H1 (cell line): ENCODE results near the gene SLC30A7. TPM values are rescaled to one million over a fixed set of nuclear protein-coding genes. Genes with fewer than 3 reads are reported as not detected.

Experiments
- CTCF ChIA-PET: fragments of 300-600 bp; sonication (Branson Sonifier 250); formaldehyde crosslinking; loops from one replicate; lab custom pipeline; 2021; ENCODE audit not compliant: partially characterized antibody; lab: Charles Lee
- POLR2A ChIA-PET: fragments of 300-600 bp; sonication (Branson Sonifier 250); formaldehyde crosslinking; loops from one replicate; lab custom pipeline; 2021; ENCODE audit warnings: inconsistent platforms; ENCODE audit not compliant: partially characterized antibody; lab: Charles Lee
- DNase-seq, 2 experiments: peaks; one replicate each; pipeline versions ENCODE4 v3.0.0 to v3.0.0-alpha.2; 2010 to 2022; ENCODE audit warnings: low spot score in 2 of 2, low read depth in 1 of 2, mixed read lengths in 1 of 2
- FAIRE-seq: peaks from 2 replicates; lab custom pipeline; 2011; peaks lifted over from hg19 to GRCh38; lab: Jason Lieb, UNC
- H2AFZ ChIP-seq: 2 replicates; pipeline ENCODE4 v1.8.1; 2012; ENCODE audit warnings: low read length, inconsistent platforms
- H2AK5ac ChIP-seq: 2 replicates; pipeline ENCODE4 v1.6.1; 2013; ENCODE audit warnings: low read depth, low read length
- H2BK120ac ChIP-seq: replicated peaks from 2 replicates; pipeline ENCODE3; 2013; ENCODE audit warnings: low read depth, low read length, inconsistent platforms
- H2BK12ac ChIP-seq: 2 replicates; pipeline ENCODE4 v1.6.1; 2013; ENCODE audit warnings: low read depth, low read length
- H2BK15ac ChIP-seq: 2 replicates; pipeline ENCODE4 v1.6.1; 2013; ENCODE audit warnings: low read length
- H2BK20ac ChIP-seq: 2 replicates; pipeline ENCODE4 v1.6.1; 2013; ENCODE audit warnings: low read length
- H2BK5ac ChIP-seq: 2 replicates; pipeline ENCODE4 v1.6.1; 2013; ENCODE audit warnings: low read depth, low read length
- H3K14ac ChIP-seq: 2 replicates; pipeline ENCODE4 v1.6.1; 2013; ENCODE audit warnings: inconsistent platforms; ENCODE audit not compliant: insufficient read length
- H3K18ac ChIP-seq: 2 replicates; pipeline ENCODE4 v1.6.1; 2013; ENCODE audit warnings: low read length; ENCODE audit errors: extremely low read depth
- H3K23ac ChIP-seq: 2 replicates; pipeline ENCODE4 v1.6.1; 2013; ENCODE audit warnings: inconsistent platforms; ENCODE audit not compliant: insufficient read length
- H3K23me2 ChIP-seq: 2 replicates; pipeline ENCODE4 v1.6.1; 2013; ENCODE audit warnings: low read depth, low read length
- H3K27ac ChIP-seq: 2 replicates; pipeline ENCODE4 v1.6.1; 2011; ENCODE audit warnings: low read depth, low read length, inconsistent platforms
- H3K27me3 ChIP-seq, 4 experiments: replicated peaks in 1 of 4; 1 replicate in 1 of 4; 2 replicates in 3 of 4; pipeline versions ENCODE4 v1.6.1 to v1.8.1; 2011 to 2013; ENCODE audit warnings: low read length in 3 of 4, mild to moderate bottlenecking in 3 of 4, inconsistent platforms in 2 of 4, mixed read lengths in 2 of 4, moderate library complexity in 1 of 4; ENCODE audit not compliant: control insufficient read depth in 3 of 4, insufficient read depth in 3 of 4; ENCODE audit errors: extremely low read depth in 1 of 4
- H3K36me3 ChIP-seq, 4 experiments: 2 replicates each; pipeline versions ENCODE4 v1.6.1 to v1.8.1; 2011 to 2013; ENCODE audit warnings: mild to moderate bottlenecking in 4 of 4, low read length in 3 of 4, moderate library complexity in 2 of 4, control low read depth in 1 of 4, inconsistent platforms in 1 of 4; ENCODE audit not compliant: insufficient read depth in 4 of 4, control insufficient read depth in 2 of 4
- H3K4ac ChIP-seq: replicated peaks from 2 replicates; pipeline ENCODE3; 2013; ENCODE audit warnings: low read length, low read depth, mixed read lengths, inconsistent platforms; ENCODE audit not compliant: insufficient read length
- H3K4me1 ChIP-seq, 4 experiments: replicated peaks in 1 of 4; 1 replicate in 1 of 4; 2 replicates in 3 of 4; pipeline versions ENCODE4 v1.6.1 to v1.8.1; 2011 to 2013; ENCODE audit warnings: low read length in 3 of 4, inconsistent platforms in 2 of 4, mixed read lengths in 1 of 4; ENCODE audit not compliant: insufficient read depth in 4 of 4, control insufficient read depth in 3 of 4
- H3K4me2 ChIP-seq, 2 experiments: 2 replicates each; pipeline versions ENCODE4 v1.6.1 to v1.8.1; 2011 to 2013; ENCODE audit warnings: low read depth in 2 of 2, low read length in 2 of 2, control low read depth in 1 of 2, inconsistent platforms in 1 of 2, mild to moderate bottlenecking in 1 of 2; ENCODE audit not compliant: insufficient read depth in 1 of 2
- H3K4me3 ChIP-seq, 4 experiments: fragments of 200-600, 300-600 bp in 1 of 4; sonication (generic), shearing (Covaris generic), sonication (Bioruptor Twin) in 1 of 4; 2 replicates each; pipeline versions ENCODE4 v1.5.1 to v1.8.1; 2011 to 2016; ENCODE audit warnings: low read length in 4 of 4, low read depth in 3 of 4, control low read depth in 2 of 4, inconsistent platforms in 2 of 4, mild to moderate bottlenecking in 2 of 4, mixed read lengths in 1 of 4, moderate library complexity in 1 of 4; ENCODE audit not compliant: insufficient read depth in 2 of 4; ENCODE audit errors: extremely low read depth in 1 of 4
- H3K56ac ChIP-seq: replicated peaks from 2 replicates; pipeline ENCODE3; 2013; ENCODE audit warnings: low read depth, mild to moderate bottlenecking, mixed read lengths, low read length, inconsistent platforms; ENCODE audit not compliant: insufficient read length
- H3K79me1 ChIP-seq: 2 replicates; pipeline ENCODE4 v1.6.1; 2013; ENCODE audit warnings: low read depth, low read length, control low read depth
- H3K79me2 ChIP-seq, 2 experiments: 2 replicates each; pipeline versions ENCODE4 v1.6.1 to v1.8.1; 2012 to 2013; ENCODE audit warnings: low read length in 2 of 2, mild to moderate bottlenecking in 2 of 2, inconsistent platforms in 1 of 2; ENCODE audit not compliant: insufficient read depth in 2 of 2, control insufficient read depth in 1 of 2
- H3K9ac ChIP-seq, 4 experiments: replicated peaks in 1 of 4; 1 replicate in 1 of 4; 2 replicates in 3 of 4; pipeline versions ENCODE4 v1.6.1 to v1.8.1; 2011 to 2013; ENCODE audit warnings: low read depth in 3 of 4, low read length in 3 of 4, control low read depth in 2 of 4, mild to moderate bottlenecking in 2 of 4, moderate library complexity in 2 of 4, inconsistent platforms in 1 of 4; ENCODE audit errors: extremely low read depth in 1 of 4
- H3K9me3 ChIP-seq, 2 experiments: 2 replicates each; pipeline versions ENCODE4 v1.6.1 to v1.8.1; 2012 to 2013; ENCODE audit warnings: mild to moderate bottlenecking in 2 of 2, moderate library complexity in 2 of 2, control low read depth in 1 of 2, inconsistent platforms in 1 of 2, low read depth in 1 of 2, low read length in 1 of 2, mixed read lengths in 1 of 2; ENCODE audit not compliant: insufficient read depth in 2 of 2
- H4K20me1 ChIP-seq, 2 experiments: replicated peaks in 1 of 2; 2 replicates each; pipeline versions ENCODE3 to v1.8.1; 2011 to 2013; ENCODE audit warnings: inconsistent platforms in 2 of 2, low read length in 2 of 2, mild to moderate bottlenecking in 1 of 2; ENCODE audit not compliant: insufficient read depth in 2 of 2, control insufficient read depth in 1 of 2
- H4K5ac ChIP-seq: 2 replicates; pipeline ENCODE4 v1.6.1; 2013; ENCODE audit warnings: low read length, low read depth, mixed read lengths, inconsistent platforms; ENCODE audit not compliant: insufficient read length
- H4K8ac ChIP-seq: 2 replicates; pipeline ENCODE4 v1.8.0; 2013; ENCODE audit warnings: mild to moderate bottlenecking, moderate library complexity, low read length, inconsistent platforms; ENCODE audit not compliant: insufficient read depth; ENCODE audit errors: extremely low read depth
- H4K91ac ChIP-seq: replicated peaks from 2 replicates; pipeline ENCODE3; 2013; ENCODE audit warnings: low read length, mixed read lengths, inconsistent platforms; ENCODE audit not compliant: insufficient read length
- KDM1A ChIP-seq: fragments of 200-600, 300-600 bp; sonication (generic); IDR thresholded peaks from 2 replicates; pipeline ENCODE4 v1.7.1; 2016; ENCODE audit warnings: mild to moderate bottlenecking, low read length, borderline replicate concordance
- TCF12 ChIP-seq: IDR thresholded peaks from 2 replicates; pipeline ENCODE4 v1.6.1; 2011; ENCODE audit warnings: low read depth, mild to moderate bottlenecking, low read length
- WGBS, 2 experiments: shearing (Covaris generic) in 1 of 2; methylation state at CpG; one replicate each; pipeline versions ENCODE4 v1.1.6 to v1.1.7; 2013 to 2015; ENCODE audit warnings: low lambda C conversion rate in 2 of 2, mixed read lengths in 2 of 2, inconsistent platforms in 1 of 2, low coverage in 1 of 2, missing lambda C conversion rate in 1 of 2; ENCODE audit not compliant: insufficient replicate concordance in 2 of 2, insufficient coverage in 1 of 2, insufficient read length in 1 of 2; ENCODE audit errors: extremely low coverage in 1 of 2, missing lambda C conversion rate in 1 of 2; 5-methylcytosine and 5-hydroxymethylcytosine counted together
- polyA plus RNA-seq, 7 experiments: library from polyadenylated mRNA; depleted of rRNA in 3 of 7; stranded (reverse) in 5 of 7; unstranded in 2 of 7; fragments of >200 nt in 5 of 7; fragments of 200-250 nt in 2 of 7; gene quantifications; 1 replicate in 5 of 7; 2 replicates in 1 of 7; 4 replicates in 1 of 7; pipeline versions ENCODE4 v1.2.1 to v1.2.3, GENCODE V29; 2011 to 2013; ENCODE audit warnings: missing spikeins in 2 of 7, mixed read lengths in 2 of 7
- total RNA-seq: library from RNA; stranded (reverse); fragmentation: NEBNext Ultra II Directional; extraction: Animal tissue kit (Norgen Biotek cat#: 25700); gene quantifications from 2 replicates; pipeline ENCODE4 v1.2.1, GENCODE V29; 2021

Gene SLC30A7
- total and polyA plus RNA-seq, 2 of the 8 experiments (the other 6 are each of a cell fraction or from before 2014, with no cell fraction given) = 5.5 to 22.1 TPM

GRCh38 chr1:100982793-100983192, 86.9 kb downstream of the SLC30A7 start:
- Histone ChIP-seq H2AK5ac (no peak overlapping the region), H3K27ac (no peak overlapping the region), H3K23me2 (no peaks in the 10 kb centered on the region), H3K79me2 (no peaks in the 10 kb centered on the region), H3K4ac (no peak overlapping the region), H3K56ac (no peak overlapping the region), H3K27me3 (no peaks in the 10 kb centered on the region), H3K18ac (no peak overlapping the region), H2AFZ (no peak overlapping the region), H2BK12ac (no peak overlapping the region), H3K14ac (no peak overlapping the region), H2BK20ac (no peak overlapping the region), H3K4me2 (no peak overlapping the region), H3K36me3 (peaks cover 0 to 7% (median 0%) of the 10 kb centered on the region in 4 experiments; a peak in 1 of 8 replicates), H4K8ac (no peak overlapping the region), H2BK5ac (no peak overlapping the region), H3K4me1 (no peaks in the 10 kb centered on the region), H4K5ac (no peak overlapping the region), H4K20me1 (no peaks in the 10 kb centered on the region), H3K23ac (no peak overlapping the region), H3K4me3 (no peak overlapping the region), H2BK15ac (no peak overlapping the region), H3K79me1 (no peaks in the 10 kb centered on the region), H2BK120ac (no peak overlapping the region), H3K9me3 (no peaks in the 10 kb centered on the region), H3K9ac (no peak overlapping the region), H4K91ac (no peak overlapping the region)
- FAIRE-seq (no peak), DNase-seq (no peak)
- WGBS, 2 experiments = 94% methylated on average over 4 of the region's 4 CpGs; no CpG with 5 or more reads in 1 of the 2 experiments
- ChIA-PET POLR2A (interaction anchor here (0.6 kb wide), 2 partner anchors 19 to 148 kb away, joined by 3 to 4 read pairs; no protein-coding TSS in a partner anchor), CTCF (no interaction called here)
- TF ChIP-seq KDM1A (no peak), TCF12 (no peak)
